ENCODE measurements around the gene RHOT2. TPM values are rescaled to one million over a fixed set of nuclear protein-coding genes. Genes with fewer than 3 reads are reported as not detected.

Gene RHOT2
- total RNA-seq, 1 donor from 2014 or later, result 78.9 TPM

DNA sequence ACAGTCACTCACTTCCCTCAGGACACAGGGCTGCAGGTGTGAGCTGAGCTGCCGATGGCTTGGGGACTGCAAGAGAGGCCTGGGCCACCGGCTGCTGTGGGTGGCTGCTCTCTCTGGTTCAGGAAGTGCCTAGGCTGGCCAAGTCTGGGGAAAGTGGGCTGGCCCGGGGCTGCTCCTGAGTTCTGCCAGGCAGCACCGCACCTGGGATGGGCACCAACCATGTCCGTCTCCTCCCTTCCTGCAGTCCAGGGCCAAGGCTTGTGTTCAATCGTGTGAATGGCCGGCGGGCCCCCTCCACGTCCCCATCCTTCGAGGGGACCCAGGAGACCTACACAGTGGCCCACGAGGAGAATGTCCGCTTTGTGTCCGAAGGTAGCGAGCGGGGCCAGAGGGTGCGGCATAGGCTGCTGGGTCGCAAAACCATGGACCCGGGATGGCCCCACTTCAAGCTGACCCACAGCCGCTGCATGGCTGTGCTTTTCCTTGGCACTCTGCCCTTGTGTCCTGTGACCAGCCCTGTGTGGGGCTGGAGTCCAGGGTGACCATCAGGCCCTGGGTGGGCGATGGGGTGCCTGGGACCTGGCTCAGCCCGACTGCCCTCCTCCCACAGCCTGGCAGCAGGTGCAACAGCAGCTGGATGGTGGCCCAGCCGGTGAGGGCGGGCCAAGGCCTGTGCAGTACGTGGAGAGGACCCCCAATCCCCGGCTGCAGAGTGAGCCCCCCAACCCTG is 20.6 kb upstream of the RHOT2 start:
- DNase-seq (ENCODE audit: extremely low read depth, low read depth, low spot score), result no peak

DNA sequence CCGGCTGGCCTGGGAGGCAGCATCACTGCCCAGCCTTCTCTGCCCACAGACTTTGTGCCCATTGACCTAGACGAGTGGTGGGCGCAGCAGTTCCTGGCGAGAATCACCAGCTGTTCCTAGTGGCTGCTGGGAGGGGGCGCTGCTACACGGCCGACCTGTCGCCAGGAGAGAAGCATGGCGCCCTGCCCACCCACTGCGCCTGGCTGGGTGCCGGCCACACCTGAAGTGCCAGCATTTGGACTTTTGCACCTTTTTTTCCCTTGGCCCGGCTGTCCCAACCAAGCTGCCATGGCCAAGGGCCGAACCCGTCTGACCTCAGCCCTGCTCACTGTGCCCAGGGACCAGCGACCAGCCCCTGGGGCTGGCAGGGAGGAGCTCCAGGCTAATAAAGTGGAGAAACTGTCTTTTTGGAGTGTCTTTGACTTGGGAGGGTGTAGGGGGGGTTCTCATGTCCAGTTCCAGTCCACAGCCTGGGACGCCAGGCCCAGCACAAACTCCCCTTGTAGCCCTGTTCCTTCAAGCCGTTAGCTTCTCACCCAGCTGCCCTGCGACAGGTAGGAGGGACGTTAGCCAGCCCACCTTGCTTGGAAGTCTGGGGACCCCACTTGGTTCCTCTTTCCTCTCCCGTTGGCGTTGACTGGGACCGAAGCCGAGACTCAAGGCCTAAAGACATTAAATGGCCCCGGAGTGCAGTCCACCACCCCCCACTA is 19.7 kb upstream of the RHOT2 start:
- no peak for DNase-seq (ENCODE audit: extremely low read depth, low read depth, low spot score)

DNA sequence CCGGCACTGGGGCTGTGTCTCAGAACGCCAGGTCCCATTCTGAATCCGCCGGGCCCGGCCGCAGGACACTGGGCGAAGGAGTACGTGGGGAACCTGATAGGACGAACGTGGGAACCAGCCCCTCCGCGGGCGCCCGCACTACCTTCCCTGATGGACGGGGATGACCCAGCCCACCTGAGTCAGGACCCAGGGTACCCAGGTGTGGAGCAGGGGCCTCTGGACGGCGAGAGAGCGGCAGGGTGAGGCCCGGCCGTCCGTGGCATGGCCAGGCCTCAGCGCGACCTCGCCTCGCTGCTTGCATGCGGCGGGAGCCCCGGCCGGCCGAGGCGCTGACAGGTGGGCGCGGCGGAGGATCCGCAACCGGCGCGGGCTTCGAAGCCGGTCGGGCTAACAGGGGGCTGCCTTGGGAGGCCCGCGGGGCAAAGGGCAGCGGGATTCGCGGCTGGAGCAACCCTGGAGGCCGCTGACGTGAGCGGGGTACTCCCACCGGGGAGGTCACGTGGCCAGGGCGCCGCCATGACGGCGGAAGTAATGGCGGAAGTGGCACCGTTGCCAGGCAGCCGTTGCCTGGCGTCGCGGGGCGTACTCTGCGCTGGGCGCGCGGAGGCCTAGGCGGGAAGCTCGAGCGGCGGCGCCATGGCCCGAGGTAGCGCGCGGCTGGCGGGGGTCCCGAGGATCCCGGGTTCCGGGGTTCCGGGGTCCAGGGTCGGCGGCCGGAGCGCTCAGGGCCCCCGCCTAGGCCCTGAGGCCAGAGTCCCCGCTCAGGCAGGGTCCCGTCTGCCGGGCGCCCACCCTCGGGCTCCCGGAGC is 18.9 kb upstream of the RHOT2 start, which contains the start of gene WDR90:
WDR90 (plus strand) TSS at position 585 of the 809 bp plus-strand sequence; CDS start at position 637, 52 bp downstream.
- peak; percentile 25 for DNase-seq (ENCODE audit: extremely low read depth, low read depth, low spot score)

DNA sequence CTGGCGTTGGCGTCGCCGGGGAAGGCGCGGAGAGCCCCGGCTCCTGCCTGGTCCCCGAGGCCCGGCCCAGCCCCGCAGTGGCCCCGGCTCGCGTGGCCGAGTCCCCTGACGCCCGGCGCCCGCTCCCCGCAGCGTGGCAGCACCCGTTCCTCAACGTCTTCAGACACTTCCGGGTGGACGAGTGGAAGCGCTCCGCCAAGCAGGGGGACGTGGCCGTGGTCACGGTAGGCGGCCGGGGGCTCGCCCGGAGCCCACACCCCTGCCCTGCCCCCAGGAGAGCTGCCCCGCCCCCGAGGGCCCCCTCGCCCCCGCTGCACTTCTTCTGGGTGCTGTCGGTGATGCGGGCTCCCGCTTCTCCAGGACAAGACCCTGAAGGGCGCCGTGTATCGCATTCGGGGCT is 18.3 kb upstream of the RHOT2 start:
- no peak for DNase-seq (ENCODE audit: extremely low read depth, low read depth, low spot score)

DNA sequence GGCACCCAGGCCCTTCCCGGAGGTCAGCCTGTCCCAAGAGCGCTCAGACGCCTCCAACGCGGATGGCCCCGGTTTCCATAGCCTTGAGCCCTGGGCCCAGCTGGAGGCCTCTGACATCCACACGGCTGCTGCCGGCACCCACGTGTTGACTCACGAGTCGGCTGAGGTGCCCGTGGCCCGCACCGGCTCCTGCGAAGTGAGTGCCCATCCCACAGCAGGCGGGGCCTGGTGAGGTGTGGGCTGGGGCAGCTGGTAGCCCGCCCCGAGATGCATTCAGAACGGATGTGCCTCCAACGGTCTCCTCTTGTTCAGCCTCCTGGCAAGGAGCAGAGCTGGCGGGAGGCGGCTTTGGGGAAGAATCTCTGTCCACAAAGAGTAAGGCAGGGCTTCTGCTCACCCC is 16.1 kb upstream of the RHOT2 start:
- no peak for DNase-seq (ENCODE audit: extremely low read depth, low read depth, low spot score)

DNA sequence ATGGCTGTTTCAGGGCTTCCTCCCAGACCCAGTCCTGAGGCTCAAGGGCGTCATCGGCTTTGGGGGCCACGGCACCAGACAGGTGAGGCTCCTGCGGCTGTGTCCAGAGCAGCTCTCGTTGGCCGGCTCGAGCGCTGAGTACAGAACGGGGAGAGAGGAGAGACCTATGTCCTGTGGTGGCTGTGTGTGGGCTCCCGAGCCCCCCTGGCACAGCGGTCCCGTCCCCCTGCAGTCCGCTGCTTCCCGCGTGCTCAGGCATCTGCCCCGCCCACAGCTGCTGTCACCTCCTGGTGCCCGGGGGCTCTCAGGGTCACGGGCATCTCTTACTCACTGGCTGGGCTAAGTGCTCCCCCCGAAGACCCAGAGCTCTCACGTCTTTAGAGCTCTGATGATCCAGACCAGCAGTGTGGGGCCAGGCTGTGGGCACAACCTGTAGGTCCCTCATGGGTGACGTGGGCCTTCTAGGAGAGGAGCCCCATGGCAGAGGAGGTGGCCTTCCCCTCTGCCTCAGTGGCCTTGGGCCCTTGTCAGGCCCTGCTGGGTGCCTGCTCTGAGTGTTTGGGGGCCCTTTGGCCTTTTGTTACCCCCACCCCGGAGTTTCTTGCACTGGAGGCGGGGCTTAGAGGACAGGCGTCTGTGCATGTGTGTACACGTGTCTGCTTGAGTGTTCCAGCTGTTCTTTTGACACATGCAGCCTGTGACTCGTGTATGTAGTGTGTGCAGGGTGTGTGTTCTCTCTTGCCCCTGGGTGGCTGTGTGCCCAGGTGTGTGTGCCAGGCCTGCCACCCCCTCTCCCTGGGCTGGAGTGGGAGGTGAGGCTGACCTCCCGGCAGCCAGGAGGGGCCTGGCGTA is 15.3 kb upstream of the RHOT2 start:
- DNase-seq (ENCODE audit: extremely low read depth, low read depth, low spot score), result no peak

DNA sequence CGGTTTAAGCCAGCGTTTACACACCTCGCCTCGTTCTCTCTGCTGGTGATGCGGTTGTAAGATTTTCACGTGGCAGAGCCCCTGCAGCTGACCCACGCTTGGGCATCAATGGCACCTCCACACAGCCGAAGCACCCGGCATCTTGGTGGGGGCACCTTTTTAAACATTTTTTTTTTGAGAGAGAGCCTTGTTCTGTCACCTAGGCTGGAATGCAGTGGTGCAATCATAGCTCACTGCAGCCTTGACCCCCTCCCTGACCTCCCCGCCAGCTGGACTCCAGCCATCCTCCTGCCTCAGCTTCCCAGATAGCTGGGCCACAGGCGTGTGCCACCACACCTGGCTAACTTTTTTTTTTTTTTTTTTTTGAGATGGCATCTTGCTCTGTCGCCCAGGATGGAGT is 13.9 kb upstream of the RHOT2 start:
- DNase-seq (ENCODE audit: extremely low read depth, low read depth, low spot score), result no peak

DNA sequence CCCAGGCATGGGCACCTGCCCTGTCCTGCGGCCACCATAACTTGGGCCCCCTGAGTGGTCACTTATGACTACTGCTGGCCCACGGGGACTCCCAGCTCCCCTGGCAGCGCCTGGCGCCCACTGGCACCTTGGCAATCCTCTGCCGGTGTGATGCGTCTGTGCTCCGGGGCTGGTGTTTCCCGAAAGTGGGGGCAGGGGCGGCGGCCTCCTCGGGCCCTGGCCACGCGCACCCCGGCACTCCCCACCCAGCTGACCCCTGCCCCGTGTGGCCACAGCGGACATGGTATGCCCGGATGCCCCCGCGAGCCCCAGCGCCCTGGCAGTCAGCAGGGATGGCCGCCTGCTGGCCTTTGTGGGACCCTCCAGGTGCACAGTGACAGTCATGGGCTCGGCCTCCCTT is 10.4 kb upstream of the RHOT2 start:
- DNase-seq (ENCODE audit: extremely low read depth, low read depth, low spot score), result no peak

DNA sequence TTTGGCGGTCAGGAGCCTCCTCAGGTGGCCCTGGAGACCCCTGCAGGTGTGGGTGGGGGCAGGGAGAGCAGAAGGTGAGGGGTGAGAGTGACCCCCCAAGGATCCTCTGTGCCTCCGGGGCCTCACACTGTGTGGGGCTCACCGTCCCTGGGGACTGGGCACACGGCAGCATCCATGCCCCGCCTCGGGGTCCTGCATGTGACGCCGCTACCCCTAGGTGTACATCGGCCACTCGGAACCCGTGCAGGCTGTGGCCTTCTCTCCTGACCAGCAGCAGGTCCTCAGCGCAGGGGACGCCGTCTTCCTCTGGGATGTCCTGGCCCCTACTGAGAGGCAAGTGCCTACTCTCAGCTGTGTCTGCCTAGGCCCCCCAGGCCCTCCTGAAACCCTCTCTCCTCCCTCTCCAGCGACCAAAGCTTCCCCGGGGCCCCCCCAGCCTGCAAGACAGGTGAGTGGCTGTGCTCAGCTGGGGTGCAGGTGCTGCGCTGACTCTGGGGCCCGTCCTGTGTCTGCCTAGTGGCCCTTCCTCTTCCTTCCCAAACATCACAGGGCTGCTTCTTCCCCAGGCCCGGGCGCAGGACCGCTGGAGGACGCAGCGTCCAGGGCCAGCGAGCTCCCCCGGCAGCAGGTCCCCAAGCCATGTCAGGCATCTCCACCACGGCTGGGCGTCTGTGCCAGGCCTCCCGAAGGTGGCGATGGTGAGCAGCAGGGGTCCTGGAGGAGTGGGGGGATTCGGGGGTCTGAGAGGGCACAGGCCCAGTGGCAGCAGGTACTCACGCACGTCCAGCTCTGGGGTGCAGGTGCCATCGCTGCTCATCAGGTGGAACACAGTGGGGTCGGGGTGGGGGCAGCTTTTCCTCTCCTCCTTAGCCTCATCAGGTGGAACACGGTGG is 9.0 kb upstream of the RHOT2 start:
- no peak for DNase-seq (ENCODE audit: extremely low read depth, low read depth, low spot score)

DNA sequence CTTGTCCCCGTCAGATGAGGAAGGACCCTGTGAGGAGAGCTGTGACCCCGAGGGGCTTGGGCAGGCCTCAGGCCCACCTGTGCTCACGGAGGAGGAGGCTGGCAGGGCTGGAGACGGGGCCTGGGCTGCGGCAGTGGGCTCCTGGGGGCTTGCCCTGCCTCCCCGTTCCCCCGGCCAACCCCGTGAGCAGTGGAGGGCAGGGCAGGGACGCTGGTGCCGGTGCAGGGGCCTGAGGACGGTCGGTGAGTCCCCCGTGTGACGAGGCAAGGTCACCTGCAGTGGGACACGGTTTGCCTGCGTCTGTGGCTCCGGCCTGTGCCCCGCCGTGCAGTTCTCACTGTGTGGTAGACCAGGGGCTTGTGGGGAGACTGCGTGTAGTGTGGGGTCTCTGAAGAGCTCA is 8.3 kb upstream of the RHOT2 start:
- DNase-seq (ENCODE audit: extremely low read depth, low read depth, low spot score), result no peak

DNA sequence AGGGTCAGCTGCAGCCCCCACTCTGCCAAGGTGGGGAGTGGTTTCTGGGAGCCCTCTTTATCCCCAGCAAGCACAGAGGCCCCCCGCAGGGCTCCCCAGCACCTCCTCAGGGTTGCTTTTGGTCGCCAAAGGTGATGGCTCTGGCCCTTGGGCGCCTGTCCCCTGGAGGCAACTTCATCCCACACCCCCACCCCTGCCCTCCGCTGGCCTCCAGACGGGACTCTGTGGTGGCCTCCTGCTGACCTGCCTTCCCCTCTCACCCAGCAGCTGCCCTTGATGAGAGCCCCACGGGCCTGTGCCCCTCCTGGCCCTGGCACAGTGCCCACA is 7.8 kb upstream of the RHOT2 start:
- DNase-seq (ENCODE audit: extremely low read depth, low read depth, low spot score), result no peak

DNA sequence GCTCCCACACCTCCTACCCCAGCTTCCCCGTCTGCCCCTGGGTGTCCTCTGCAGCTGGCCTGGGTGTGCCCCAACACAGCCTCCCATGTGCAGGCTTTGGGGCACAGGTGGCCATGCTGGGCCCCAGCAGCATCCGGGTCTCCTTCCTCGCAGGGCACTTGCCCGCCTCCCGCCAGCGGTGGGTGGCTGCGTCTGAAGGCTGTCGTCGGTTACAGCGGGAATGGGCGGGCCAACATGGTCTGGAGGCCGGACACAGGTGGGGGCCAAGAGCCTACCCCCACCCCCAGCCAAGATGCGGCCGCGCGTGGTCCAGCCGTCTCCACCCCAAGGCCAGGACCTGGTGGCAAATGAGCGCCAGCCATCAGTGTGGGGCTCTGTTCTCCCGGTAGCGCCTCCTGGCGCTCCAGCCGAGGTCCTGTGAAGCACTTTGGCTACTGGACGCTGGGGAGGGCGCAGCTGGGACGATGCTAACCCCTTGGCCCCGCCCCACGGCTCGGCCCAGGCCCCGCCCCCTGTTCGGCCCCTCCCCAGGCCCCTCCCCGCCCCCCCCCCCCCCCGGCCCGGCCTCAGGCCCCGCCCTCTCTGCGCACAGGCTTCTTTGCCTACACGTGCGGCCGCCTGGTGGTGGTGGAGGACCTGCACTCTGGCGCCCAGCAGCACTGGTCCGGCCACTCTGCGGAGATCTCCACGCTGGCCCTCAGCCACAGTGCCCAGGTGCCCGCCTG is 7.3 kb upstream of the RHOT2 start:
- no peak for DNase-seq (ENCODE audit: extremely low read depth, low read depth, low spot score)

DNA sequence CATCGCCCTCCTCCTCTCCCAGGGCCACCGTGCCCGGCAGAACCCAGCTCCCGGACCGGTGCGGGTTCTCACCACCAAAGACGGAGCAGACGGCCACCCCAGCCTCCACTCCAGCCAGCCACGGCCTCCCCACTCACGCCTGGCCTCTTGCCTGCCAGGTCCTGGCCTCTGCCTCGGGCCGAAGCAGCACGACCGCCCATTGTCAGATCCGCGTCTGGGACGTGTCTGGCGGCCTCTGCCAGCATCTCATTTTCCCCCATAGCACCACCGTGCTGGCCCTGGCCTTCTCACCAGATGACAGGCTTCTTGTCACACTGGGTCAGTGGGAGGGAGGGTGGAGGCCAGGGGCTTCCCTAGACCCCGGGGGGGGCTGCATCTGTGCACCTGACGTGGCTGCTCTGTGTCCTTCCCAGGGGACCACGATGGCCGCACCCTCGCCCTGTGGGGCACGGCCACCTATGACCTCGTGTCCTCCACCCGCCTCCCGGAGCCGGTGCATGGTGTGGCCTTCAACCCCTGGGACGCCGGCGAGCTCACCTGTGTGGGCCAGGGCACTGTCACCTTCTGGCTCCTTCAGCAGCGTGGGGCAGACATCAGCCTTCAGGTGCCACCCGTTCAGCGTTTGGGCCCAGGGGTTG is 6.6 kb upstream of the RHOT2 start:
- DNase-seq (ENCODE audit: extremely low read depth, low read depth, low spot score), result no peak

DNA sequence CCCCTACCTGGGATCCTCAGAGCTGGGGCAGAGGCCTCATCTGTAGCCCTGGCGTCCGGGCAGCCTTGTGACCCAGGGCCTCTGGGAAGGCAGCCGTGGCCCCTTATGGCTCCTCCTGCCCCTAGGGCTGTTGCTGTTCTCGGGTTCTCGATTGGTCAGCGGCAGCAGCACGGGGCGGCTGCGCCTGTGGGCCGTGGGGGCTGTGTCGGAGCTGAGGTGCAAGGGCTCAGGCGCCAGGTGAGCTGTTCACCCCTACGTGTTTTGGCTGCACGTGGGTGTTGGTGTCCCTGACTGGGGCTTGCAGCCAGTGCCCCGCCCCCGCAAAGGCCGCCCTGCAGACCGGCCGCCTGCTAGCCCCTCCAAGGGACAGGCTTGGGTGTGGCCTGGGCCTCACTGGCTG is 5.8 kb upstream of the RHOT2 start:
- no peak for DNase-seq (ENCODE audit: extremely low read depth, low read depth, low spot score)

DNA sequence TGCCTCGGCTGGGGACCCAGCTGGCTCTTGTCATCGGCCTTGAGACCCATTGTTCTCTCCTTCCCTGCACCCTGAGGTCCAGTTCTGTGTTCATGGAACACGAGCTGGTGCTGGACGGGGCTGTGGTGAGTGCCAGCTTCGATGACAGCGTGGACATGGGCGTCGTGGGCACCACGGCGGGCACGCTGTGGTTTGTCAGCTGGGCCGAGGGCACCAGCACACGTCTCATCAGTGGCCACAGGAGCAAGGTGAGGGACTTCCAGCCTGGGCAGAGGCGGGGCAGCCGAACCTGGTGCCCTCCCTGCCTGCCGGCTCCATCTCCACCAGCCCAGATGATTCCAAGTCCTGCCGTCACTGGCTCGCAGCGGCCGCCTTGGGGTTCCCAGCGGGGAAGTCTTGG is 5.3 kb upstream of the RHOT2 start:
- no peak for DNase-seq (ENCODE audit: extremely low read depth, low read depth, low spot score)

DNA sequence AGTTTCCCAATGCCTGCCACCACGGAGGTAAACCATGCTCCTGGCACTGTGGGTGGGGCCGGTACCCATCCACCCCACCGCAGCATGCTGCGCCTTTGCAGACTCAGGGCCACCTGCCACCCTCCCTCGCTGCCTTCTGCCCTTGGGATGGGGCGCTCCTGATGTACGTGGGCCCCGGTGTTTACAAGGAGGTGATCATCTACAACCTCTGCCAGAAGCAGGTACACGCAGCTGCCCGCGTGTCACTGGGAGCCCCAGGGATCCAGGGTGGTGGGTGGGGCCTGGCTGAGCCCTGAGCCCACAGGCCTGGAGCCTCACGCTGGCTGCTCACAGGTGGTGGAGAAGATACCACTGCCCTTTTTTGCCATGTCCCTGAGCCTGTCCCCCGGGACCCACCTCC is 1.4 kb upstream of the RHOT2 start:
- no peak for DNase-seq (ENCODE audit: extremely low read depth, low read depth, low spot score)

DNA sequence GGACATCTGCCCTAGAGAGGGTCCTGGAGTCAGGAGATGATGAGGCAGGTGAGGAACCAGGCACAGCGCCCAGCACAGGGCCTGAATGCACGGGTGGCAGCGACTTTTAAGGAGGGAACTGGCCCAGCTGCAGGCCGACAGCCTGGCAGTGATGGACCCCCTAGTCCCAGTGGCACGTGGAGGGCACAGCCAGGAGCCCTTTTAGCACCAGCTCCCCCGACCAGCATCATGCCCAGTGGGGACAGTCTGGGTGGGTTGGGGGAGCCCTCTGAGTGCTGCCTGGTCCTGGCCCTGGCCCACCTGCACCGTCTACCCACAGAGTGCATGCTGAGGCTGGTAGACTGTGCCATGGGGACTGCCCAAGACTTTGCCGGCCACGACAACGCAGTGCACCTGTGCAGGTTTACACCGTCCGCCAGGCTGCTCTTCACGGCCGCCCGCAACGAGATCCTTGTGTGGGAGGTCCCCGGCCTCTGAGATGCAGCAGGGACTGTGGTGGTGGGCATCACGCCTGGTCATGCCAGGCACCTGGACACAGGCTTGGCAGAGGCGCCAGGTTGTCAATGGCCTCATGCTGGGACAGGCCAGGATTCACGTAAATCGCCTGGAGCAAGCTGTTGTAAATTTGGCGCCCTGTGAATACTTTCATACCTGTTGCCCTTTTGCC is 686 bp upstream of the RHOT2 start:
- no peak for DNase-seq (ENCODE audit: extremely low read depth, low read depth, low spot score)

DNA sequence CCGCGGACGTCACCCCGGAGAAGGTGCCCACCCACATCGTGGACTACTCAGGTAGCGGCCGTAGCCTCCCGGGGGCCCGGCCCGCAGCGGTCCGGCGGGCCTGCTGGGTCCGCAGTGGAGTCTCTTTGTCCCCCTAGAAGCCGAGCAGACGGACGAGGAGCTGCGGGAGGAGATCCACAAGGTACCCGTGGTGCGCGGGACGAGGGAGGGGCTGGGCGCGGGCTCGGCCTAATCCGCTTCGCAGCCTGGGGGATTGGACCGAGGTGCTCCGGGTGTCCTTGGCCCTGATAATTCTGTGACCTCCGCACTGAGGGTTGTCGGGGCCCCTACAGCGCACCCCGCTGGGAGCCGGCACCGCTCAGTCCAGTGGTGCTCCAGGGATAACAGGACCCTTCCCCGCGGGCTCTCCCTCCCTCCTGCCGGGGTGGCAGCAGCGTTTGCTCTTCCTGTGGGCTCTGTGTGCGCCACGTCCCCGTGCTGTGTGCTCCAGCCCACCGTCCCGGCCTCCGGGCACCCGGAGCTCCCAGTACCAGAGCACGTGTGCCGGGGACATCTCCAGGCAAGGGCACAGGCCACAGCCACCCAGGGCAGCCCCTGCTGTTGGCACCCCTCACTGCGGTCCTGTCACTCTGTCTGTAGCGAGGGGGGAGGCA is 713 bp downstream of the RHOT2 start:
- no peak for DNase-seq (ENCODE audit: extremely low read depth, low read depth, low spot score)

All from glomerular endothelial cell (primary cell).